ENCODE results near the gene GORAB.

Gene GORAB

DNA sequence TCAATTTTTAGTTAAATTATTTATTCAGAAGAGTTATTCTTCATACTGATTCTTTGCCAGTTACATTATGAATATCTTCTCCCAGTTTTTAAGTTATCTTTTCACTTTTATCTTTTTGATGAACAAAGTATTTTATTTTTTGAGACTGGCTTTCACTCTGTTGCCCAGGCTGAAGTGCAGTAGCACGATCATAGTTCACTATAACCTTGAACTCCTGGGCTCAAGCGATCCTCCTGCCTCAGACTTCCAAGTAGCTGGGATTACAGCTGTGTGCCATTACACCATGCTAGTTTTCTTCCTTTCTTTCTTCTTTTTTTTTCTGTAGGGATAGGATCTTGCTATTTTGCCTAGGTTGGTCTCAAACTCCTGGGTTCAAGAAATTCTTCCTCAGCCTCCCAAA lies 3.5 kb downstream of the GORAB start:
- TF ChIP-seq SPI1 (IDR thresholded peaks at IDR 0.05; ENCODE audit: low read depth, low read length): no peak
- TF ChIP-seq POU2F2 (IDR thresholded peaks at IDR 0.05; ENCODE audit: low read depth, low read length): no peak
- no peak for TF ChIP-seq POLR2A (IDR thresholded peaks at IDR 0.05; ENCODE audit: low read depth, low read length)
- no peak for TF ChIP-seq PAX5 (IDR thresholded peaks at IDR 0.05; ENCODE audit: insufficient read depth, low read length, severe bottlenecking)
- TF ChIP-seq POLR2AphosphoS5 (IDR thresholded peaks at IDR 0.05; ENCODE audit: low read depth, low read length): no peak
- TF ChIP-seq TAF1 (IDR thresholded peaks at IDR 0.05; ENCODE audit: low read depth, low read length): no peak
- DNase-seq (ENCODE audit: insufficient read length, low spot score) (no peak), FAIRE-seq (no peak)

DNA sequence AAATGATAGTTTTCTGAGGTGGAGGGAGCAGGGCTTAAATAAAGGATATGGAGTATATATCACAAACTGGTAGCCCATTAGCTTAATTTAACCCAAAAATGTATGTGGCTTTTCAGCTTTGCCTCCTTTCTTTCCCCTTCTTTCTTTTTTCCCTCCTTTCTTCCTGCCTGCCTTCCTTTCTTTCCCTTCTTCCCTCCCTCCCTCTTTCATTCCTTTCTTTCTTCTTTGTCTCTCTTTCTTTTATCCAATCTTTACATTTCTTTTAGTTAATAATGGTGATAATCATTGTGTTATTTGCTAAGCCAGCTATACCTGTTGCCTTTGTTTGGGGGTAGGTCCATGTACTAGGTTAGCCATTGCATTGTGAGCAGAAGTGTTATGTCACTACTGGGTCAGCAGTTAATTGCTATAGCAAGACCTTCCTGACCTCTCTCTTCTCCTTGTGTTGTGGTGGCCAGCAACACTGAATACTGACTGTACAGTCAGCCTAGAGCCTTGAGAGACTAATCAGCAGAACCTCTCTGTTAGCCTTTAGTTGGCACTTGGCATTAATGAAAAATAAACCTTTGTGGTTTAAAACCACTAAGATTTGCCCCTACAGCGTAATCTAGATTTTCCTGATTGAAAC lies 5.1 kb downstream of the GORAB start:
- DNase-seq (ENCODE audit: insufficient read length, low spot score) (no peak), FAIRE-seq (no peak)
- TF ChIP-seq POLR2AphosphoS5 (IDR thresholded peaks at IDR 0.05; ENCODE audit: low read depth, low read length) (no peak), POLR2A (IDR thresholded peaks at IDR 0.05; ENCODE audit: low read depth, low read length) (no peak), POU2F2 (IDR thresholded peaks at IDR 0.05; ENCODE audit: low read depth, low read length) (no peak), SPI1 (IDR thresholded peaks at IDR 0.05; ENCODE audit: low read depth, low read length) (no peak), TAF1 (IDR thresholded peaks at IDR 0.05; ENCODE audit: low read depth, low read length) (no peak), PAX5 (IDR thresholded peaks at IDR 0.05; ENCODE audit: insufficient read depth, low read length, severe bottlenecking) (no peak)

DNA sequence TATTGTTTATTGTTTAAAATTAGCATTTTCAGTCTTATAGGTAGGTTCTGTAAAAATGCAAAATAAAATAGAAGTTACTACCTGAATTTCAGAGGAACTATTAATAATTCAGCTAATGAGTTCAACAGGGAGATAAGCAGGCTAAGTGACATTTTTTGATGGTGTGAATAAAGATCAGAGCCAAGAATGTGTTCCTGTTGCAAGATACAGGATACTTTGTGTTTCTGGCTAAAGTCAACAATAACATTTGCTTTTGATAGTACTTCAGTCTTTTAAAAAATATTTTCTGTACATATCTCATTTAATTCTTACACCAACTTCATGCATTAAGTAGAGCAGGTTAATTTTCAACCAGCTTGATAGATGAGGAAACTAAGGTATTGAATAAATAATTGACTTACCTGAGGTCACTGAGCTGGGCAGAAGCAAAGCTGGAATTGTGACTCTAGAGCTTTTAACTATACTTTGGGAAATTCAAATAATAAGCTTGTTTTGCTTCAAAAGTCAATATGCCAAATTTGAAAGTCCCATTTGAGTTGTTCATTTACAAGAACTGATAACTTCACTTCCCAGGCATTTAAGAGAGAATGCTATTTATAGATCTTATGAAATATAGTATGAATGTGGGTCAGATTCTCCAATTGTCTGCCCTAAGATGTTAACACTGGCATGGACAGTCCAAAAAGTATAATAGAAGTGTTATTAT lies 6.0 kb downstream of the GORAB start:
- TF ChIP-seq TAF1 (IDR thresholded peaks at IDR 0.05; ENCODE audit: low read depth, low read length): no peak
- no peak for TF ChIP-seq SPI1 (IDR thresholded peaks at IDR 0.05; ENCODE audit: low read depth, low read length)
- TF ChIP-seq POLR2A (IDR thresholded peaks at IDR 0.05; ENCODE audit: low read depth, low read length): no peak
- no peak for TF ChIP-seq PAX5 (IDR thresholded peaks at IDR 0.05; ENCODE audit: insufficient read depth, low read length, severe bottlenecking)
- TF ChIP-seq POLR2AphosphoS5 (IDR thresholded peaks at IDR 0.05; ENCODE audit: low read depth, low read length): no peak
- no peak for TF ChIP-seq POU2F2 (IDR thresholded peaks at IDR 0.05; ENCODE audit: low read depth, low read length)
- DNase-seq (ENCODE audit: insufficient read length, low spot score) (no peak), FAIRE-seq (no peak)

DNA sequence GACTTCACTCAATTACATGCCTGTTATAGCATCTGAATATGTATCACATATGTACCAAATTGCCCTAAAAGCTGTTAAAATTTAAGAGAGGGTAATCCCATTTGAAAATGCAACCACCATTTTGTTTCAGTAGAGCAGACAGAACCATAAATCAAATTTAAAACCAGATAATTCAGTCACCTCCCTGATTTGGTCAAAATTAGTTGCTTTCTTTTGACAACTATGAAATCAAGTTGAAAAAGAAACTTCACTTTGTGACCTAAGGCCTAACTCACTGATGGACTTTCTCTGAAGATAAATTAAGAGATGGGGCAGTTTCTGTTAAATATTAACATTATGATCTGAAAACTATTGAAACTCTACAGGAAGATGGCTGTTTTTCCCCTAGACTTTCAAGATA lies 6.7 kb downstream of the GORAB start:
- FAIRE-seq: no peak
- DNase-seq (ENCODE audit: insufficient read length, low spot score): no peak
- TF ChIP-seq POU2F2 (IDR thresholded peaks at IDR 0.05; ENCODE audit: low read depth, low read length) (no peak), TAF1 (IDR thresholded peaks at IDR 0.05; ENCODE audit: low read depth, low read length) (no peak), POLR2AphosphoS5 (IDR thresholded peaks at IDR 0.05; ENCODE audit: low read depth, low read length) (no peak), PAX5 (IDR thresholded peaks at IDR 0.05; ENCODE audit: insufficient read depth, low read length, severe bottlenecking) (no peak), SPI1 (IDR thresholded peaks at IDR 0.05; ENCODE audit: low read depth, low read length) (no peak), POLR2A (IDR thresholded peaks at IDR 0.05; ENCODE audit: low read depth, low read length) (no peak)

DNA sequence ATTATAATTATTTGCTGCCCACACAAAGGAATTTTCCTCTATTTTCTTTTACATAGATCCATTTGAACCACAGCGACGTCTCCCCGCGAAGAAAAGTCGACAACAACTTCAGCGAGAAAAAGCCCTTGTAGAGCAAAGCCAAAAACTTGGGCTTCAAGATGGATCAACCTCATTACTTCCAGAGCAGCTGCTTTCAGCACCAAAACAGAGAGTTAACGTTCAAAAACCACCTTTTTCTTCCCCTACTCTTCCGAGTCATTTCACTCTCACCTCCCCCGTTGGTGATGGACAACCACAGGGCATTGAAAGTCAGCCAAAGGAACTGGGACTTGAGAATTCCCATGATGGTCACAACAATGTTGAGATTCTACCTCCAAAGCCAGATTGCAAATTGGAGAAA lies 7.2 kb downstream of the GORAB start:
- DNase-seq (ENCODE audit: insufficient read length, low spot score) (no peak), FAIRE-seq (no peak)
- TF ChIP-seq TAF1 (IDR thresholded peaks at IDR 0.05; ENCODE audit: low read depth, low read length): no peak
- TF ChIP-seq POLR2AphosphoS5 (IDR thresholded peaks at IDR 0.05; ENCODE audit: low read depth, low read length): no peak
- no peak for TF ChIP-seq POLR2A (IDR thresholded peaks at IDR 0.05; ENCODE audit: low read depth, low read length)
- no peak for TF ChIP-seq SPI1 (IDR thresholded peaks at IDR 0.05; ENCODE audit: low read depth, low read length)
- TF ChIP-seq PAX5 (IDR thresholded peaks at IDR 0.05; ENCODE audit: insufficient read depth, low read length, severe bottlenecking): no peak
- no peak for TF ChIP-seq POU2F2 (IDR thresholded peaks at IDR 0.05; ENCODE audit: low read depth, low read length)

DNA sequence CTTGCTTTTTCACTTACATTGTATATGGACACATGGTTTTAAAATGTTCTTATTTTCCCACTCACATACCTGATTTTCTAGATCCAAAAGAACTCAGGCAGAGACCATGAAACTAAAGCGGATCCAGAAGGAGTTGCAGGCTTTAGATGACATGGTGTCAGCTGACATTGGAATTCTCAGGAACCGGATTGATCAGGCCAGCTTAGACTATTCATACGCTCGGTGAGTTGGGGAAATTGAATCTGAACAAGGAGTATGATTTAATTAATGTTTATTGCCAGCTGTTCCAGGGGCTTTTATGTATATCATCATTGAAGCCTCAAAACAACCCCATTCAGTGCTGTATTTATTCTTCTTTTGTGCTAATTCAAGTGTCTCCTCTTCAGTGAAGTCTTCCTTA lies 12.7 kb downstream of the GORAB start:
- FAIRE-seq: no peak
- TF ChIP-seq POU2F2 (IDR thresholded peaks at IDR 0.05; ENCODE audit: low read depth, low read length): no peak
- no peak for TF ChIP-seq TAF1 (IDR thresholded peaks at IDR 0.05; ENCODE audit: low read depth, low read length)
- no peak for TF ChIP-seq POLR2A (IDR thresholded peaks at IDR 0.05; ENCODE audit: low read depth, low read length)
- TF ChIP-seq POLR2AphosphoS5 (IDR thresholded peaks at IDR 0.05; ENCODE audit: low read depth, low read length): no peak
- TF ChIP-seq PAX5 (IDR thresholded peaks at IDR 0.05; ENCODE audit: insufficient read depth, low read length, severe bottlenecking): no peak
- TF ChIP-seq SPI1 (IDR thresholded peaks at IDR 0.05; ENCODE audit: low read depth, low read length): no peak

GRCh38 chr1:170545476-170545875 lies 13.5 kb downstream of the GORAB start:
- DNase-seq (ENCODE audit: insufficient read length, low spot score) (no peak), FAIRE-seq (no peak)
- no peak for TF ChIP-seq SPI1 (IDR thresholded peaks at IDR 0.05; ENCODE audit: low read depth, low read length)
- TF ChIP-seq POLR2A (IDR thresholded peaks at IDR 0.05; ENCODE audit: low read depth, low read length): no peak
- TF ChIP-seq POLR2AphosphoS5 (IDR thresholded peaks at IDR 0.05; ENCODE audit: low read depth, low read length): no peak
- no peak for TF ChIP-seq TAF1 (IDR thresholded peaks at IDR 0.05; ENCODE audit: low read depth, low read length)
- TF ChIP-seq PAX5 (IDR thresholded peaks at IDR 0.05; ENCODE audit: insufficient read depth, low read length, severe bottlenecking): no peak
- no peak for TF ChIP-seq POU2F2 (IDR thresholded peaks at IDR 0.05; ENCODE audit: low read depth, low read length)

More for the DNA sequence above, 12.7 kb downstream of the GORAB start:
- no peak for DNase-seq (ENCODE audit: insufficient read length, low spot score)

GRCh38 chr1:170547255-170547654 lies 15.3 kb downstream of the GORAB start:
- FAIRE-seq: no peak
- TF ChIP-seq POLR2A (IDR thresholded peaks at IDR 0.05; ENCODE audit: low read depth, low read length): no peak
- no peak for TF ChIP-seq SPI1 (IDR thresholded peaks at IDR 0.05; ENCODE audit: low read depth, low read length)
- no peak for TF ChIP-seq TAF1 (IDR thresholded peaks at IDR 0.05; ENCODE audit: low read depth, low read length)
- no peak for TF ChIP-seq POU2F2 (IDR thresholded peaks at IDR 0.05; ENCODE audit: low read depth, low read length)
- TF ChIP-seq POLR2AphosphoS5 (IDR thresholded peaks at IDR 0.05; ENCODE audit: low read depth, low read length): no peak
- TF ChIP-seq PAX5 (IDR thresholded peaks at IDR 0.05; ENCODE audit: insufficient read depth, low read length, severe bottlenecking): no peak
- DNase-seq (ENCODE audit: insufficient read length, low spot score): no peak

DNA sequence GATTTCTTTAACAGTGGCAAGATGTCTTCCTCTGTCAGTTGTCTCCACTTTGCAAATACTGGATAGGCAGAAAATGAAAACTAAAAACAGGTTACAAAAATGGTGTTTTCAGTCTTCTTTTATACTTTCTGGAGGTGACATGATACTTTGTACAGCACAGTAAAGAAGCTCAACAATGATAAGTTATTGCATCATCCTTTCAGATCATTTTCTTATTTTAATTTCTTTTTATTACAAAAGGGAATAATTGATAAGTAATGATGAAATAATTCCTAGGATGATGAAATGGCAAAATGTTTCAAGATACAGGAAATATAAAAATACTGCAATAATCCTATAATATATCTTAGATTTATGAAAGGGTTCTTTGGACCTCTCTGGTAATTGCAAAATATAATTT lies 16.5 kb downstream of the GORAB start:
- no peak for TF ChIP-seq POLR2A (IDR thresholded peaks at IDR 0.05; ENCODE audit: low read depth, low read length)
- no peak for FAIRE-seq
- DNase-seq (ENCODE audit: insufficient read length, low spot score): no peak
